WTC11 (cell line): ENCODE results near the gene ELAVL1. TPM values are rescaled to one million over a fixed set of nuclear protein-coding genes. Genes with fewer than 3 reads are reported as not detected.

Experiments used
- CREM ChIP-seq: sonication (generic); formaldehyde crosslinking; IDR thresholded peaks from 2 replicates; pipeline ENCODE4 v1.8.1; 2022; ENCODE audit warnings: mild to moderate bottlenecking, missing genetic modification reagents, moderate library complexity
- CTCF ChIP-seq: fragments of 200-600 bp; IDR thresholded peaks from 2 replicates; pipeline ENCODE4 v1.8.0; 2022; ENCODE audit warnings: antibody characterized with exemption
- E2F5 ChIP-seq: sonication (generic); formaldehyde crosslinking; IDR thresholded peaks from 2 replicates; pipeline ENCODE4 v1.8.1; 2022; ENCODE audit warnings: mild to moderate bottlenecking, moderate library complexity, missing genetic modification reagents
- EMX1 ChIP-seq: fragments of 250-450 bp; sonication (Bioruptor Pico); IDR thresholded peaks from 2 replicates; pipeline ENCODE4 v1.8.0; 2021; ENCODE audit warnings: mild to moderate bottlenecking
- ESRRA ChIP-seq: sonication (generic); formaldehyde crosslinking; IDR thresholded peaks from 2 replicates; pipeline ENCODE4 v1.8.1; 2022; ENCODE audit warnings: mild to moderate bottlenecking, missing genetic modification reagents, borderline replicate concordance
- ETV6 ChIP-seq: sonication (generic); formaldehyde crosslinking; IDR thresholded peaks from 2 replicates; pipeline ENCODE4 v1.8.1; 2022; ENCODE audit warnings: mild to moderate bottlenecking, missing genetic modification reagents
- GABPB1 ChIP-seq: sonication (generic); formaldehyde crosslinking; IDR thresholded peaks from 2 replicates; pipeline ENCODE4 v1.8.1; 2023; ENCODE audit warnings: mild to moderate bottlenecking, missing genetic modification reagents
- HMGA2 ChIP-seq: fragments of 250-450 bp; sonication (Bioruptor Pico); IDR thresholded peaks from 2 replicates; pipeline ENCODE4 v1.4.0; 2021; ENCODE audit warnings: mild to moderate bottlenecking, moderate library complexity
- HMGXB4 ChIP-seq: sonication (generic); formaldehyde crosslinking; IDR thresholded peaks from 2 replicates; pipeline ENCODE4 v1.8.1; 2023; ENCODE audit warnings: mild to moderate bottlenecking, moderate library complexity, missing genetic modification reagents
- MLX ChIP-seq: sonication (generic); formaldehyde crosslinking; IDR thresholded peaks from 2 replicates; pipeline ENCODE4 v1.8.1; 2023; ENCODE audit warnings: mild to moderate bottlenecking, missing genetic modification reagents, moderate library complexity
- NFATC4 ChIP-seq: fragments of 250-450 bp; sonication (Bioruptor Pico); IDR thresholded peaks from 2 replicates; pipeline ENCODE4 v1.9.0; 2021; ENCODE audit warnings: mild to moderate bottlenecking
- NR2C2 ChIP-seq: sonication (generic); formaldehyde crosslinking; IDR thresholded peaks from 2 replicates; pipeline ENCODE4 v1.8.0; 2022; ENCODE audit warnings: mild to moderate bottlenecking, missing genetic modification reagents
- RELA ChIP-seq: sonication (generic); formaldehyde crosslinking; IDR thresholded peaks from 2 replicates; pipeline ENCODE4 v1.8.1; 2022; ENCODE audit warnings: missing genetic modification reagents, mild to moderate bottlenecking, borderline replicate concordance
- RORB ChIP-seq: fragments of 250-450 bp; sonication (Bioruptor Pico); IDR thresholded peaks from 2 replicates; pipeline ENCODE4 v1.9.0; 2021; ENCODE audit warnings: mild to moderate bottlenecking
- SMAD4 ChIP-seq: sonication (generic); formaldehyde crosslinking; IDR thresholded peaks from 2 replicates; pipeline ENCODE4 v1.8.0; 2022; ENCODE audit warnings: mild to moderate bottlenecking, missing genetic modification reagents
- TCF7 ChIP-seq: sonication (generic); formaldehyde crosslinking; IDR thresholded peaks from 2 replicates; pipeline ENCODE4 v1.8.0; 2022; ENCODE audit warnings: mild to moderate bottlenecking, low read depth, missing genetic modification reagents, moderate library complexity
- USF1 ChIP-seq: sonication (generic); formaldehyde crosslinking; IDR thresholded peaks from 2 replicates; pipeline ENCODE4 v1.8.0; 2022; ENCODE audit warnings: mild to moderate bottlenecking, missing genetic modification reagents
- USF2 ChIP-seq: sonication (generic); formaldehyde crosslinking; IDR thresholded peaks from 2 replicates; pipeline ENCODE4 v1.8.1; 2023; ENCODE audit warnings: mild to moderate bottlenecking, missing genetic modification reagents, moderate library complexity
- ZMAT4 ChIP-seq: fragments of 250-450 bp; sonication (Bioruptor Pico); IDR thresholded peaks from 2 replicates; pipeline ENCODE4 v1.9.0; 2021; ENCODE audit warnings: mild to moderate bottlenecking
- ZNF138 ChIP-seq: sonication (generic); formaldehyde crosslinking; conservative IDR thresholded peaks from 2 replicates; pipeline ENCODE4 v1.8.1; 2022; ENCODE audit warnings: mild to moderate bottlenecking, moderate library complexity, missing genetic modification reagents
- ZNF512 ChIP-seq: sonication (generic); formaldehyde crosslinking; IDR thresholded peaks from 2 replicates; pipeline ENCODE4 v1.8.1; 2022; ENCODE audit warnings: missing genetic modification reagents, borderline replicate concordance
- ZNF532 ChIP-seq: fragments of 250-450 bp; sonication (Bioruptor Pico); IDR thresholded peaks from 2 replicates; pipeline ENCODE4 v1.9.0; 2021; ENCODE audit warnings: mild to moderate bottlenecking, borderline replicate concordance
- ZNF671 ChIP-seq: fragments of 250-450 bp; sonication (Bioruptor Pico); IDR thresholded peaks from 2 replicates; pipeline ENCODE4 v1.8.0; 2021; ENCODE audit warnings: mild to moderate bottlenecking
- total RNA-seq: library from RNA; stranded (reverse); gene quantifications from 3 replicates; pipeline ENCODE4 v1.2.3, GENCODE V29; 2021

ELAVL1 gene
- total RNA-seq, 1 experiment from 2014 or later: 160 TPM

GRCh38 chr19:7943444-7944176 lies 61.8 kb downstream of the ELAVL1 start, which contains the start of gene TIMM44 (continued):
- TF ChIP-seq E2F5 (CRISPR knock-in tag) (peak; percentile 74), ETV6 (CRISPR knock-in tag) (peak; percentile 39; the same call in 1 of the 2 replicates), HMGA2 (no peak), CTCF (no peak), ZNF512 (CRISPR knock-in tag) (no peak), MLX (CRISPR knock-in tag) (no peak), ZNF671 (CRISPR knock-in tag) (no peak), RORB (CRISPR knock-in tag) (no peak), SMAD4 (CRISPR knock-in tag) (0 out of 2 replicates have a peak, but pooled peaks have one; percentile 19), TCF7 (CRISPR knock-in tag) (0 out of 2 replicates have a peak, but pooled peaks have one; percentile 66), GABPB1 (CRISPR knock-in tag) (peak; percentile 99), EMX1 (CRISPR knock-in tag) (0 out of 2 replicates have a peak, but pooled peaks have one; percentile 55), USF2 (peak; percentile 80), ZMAT4 (no peak), ZNF138 (CRISPR knock-in tag) (no peak), NFATC4 (no peak), USF1 (CRISPR knock-in tag) (peak; percentile 77), NR2C2 (no peak), HMGXB4 (CRISPR knock-in tag) (peak; percentile 42; the same call in 1 of the 2 replicates), ESRRA (CRISPR knock-in tag) (peak; percentile 69; the same call in 1 of the 2 replicates), RELA (CRISPR knock-in tag) (no peak), ZNF532 (CRISPR knock-in tag) (no peak), CREM (CRISPR knock-in tag) (peak; percentile 94)
